Endothelial cell of umbilical vein (primary cell): ENCODE results near the gene EIF2B1. TPM values are rescaled to one million over a fixed set of nuclear protein-coding genes. Genes with fewer than 3 reads are reported as not detected.

Experiments used
- BruUV-seq: library from RNA; stranded (reverse); fragments of 400-500 nt; replicated peaks from 2 replicates; lab custom pipeline; 2021; lab: Mats Ljungman, UMichigan
- CTCF ChIA-PET: fragments of 300-600, 350-600 bp; sonication (Branson Sonifier 250); formaldehyde crosslinking; loops from one replicate; lab custom pipeline; 2021; ENCODE audit warnings: antibody characterized with exemption, inconsistent platforms; lab: Charles Lee
- POLR2A ChIA-PET: fragments of 300-600, 350-600 bp; sonication (Branson Sonifier 250); formaldehyde crosslinking; loops from one replicate; lab custom pipeline; 2021; ENCODE audit warnings: antibody characterized with exemption, inconsistent platforms; lab: Charles Lee
- DNase-seq: peaks from one replicate; pipeline ENCODE4 v3.0.0-alpha.2; 2011; ENCODE audit warnings: low read depth, low spot score
- FAIRE-seq: peaks from 2 replicates; lab custom pipeline; 2011; peaks lifted over from hg19 to GRCh38; lab: Jason Lieb, UNC
- H2AFZ ChIP-seq: 2 replicates; pipeline ENCODE4 v1.6.0; 2012; ENCODE audit warnings: low read depth, low read length, control low read depth, inconsistent platforms
- H3K27ac ChIP-seq: 2 replicates; pipeline ENCODE4 v1.5.1; 2011; ENCODE audit warnings: low read depth, mild to moderate bottlenecking, control low read depth, low read length, moderate library complexity; ENCODE audit not compliant: insufficient read depth
- H3K27me3 ChIP-seq, 2 experiments: 2 replicates each; pipeline versions ENCODE4 v1.6.0 to v1.6.1; 2011; ENCODE audit warnings: low read length in 2 of 2, mixed read lengths in 1 of 2; ENCODE audit not compliant: control insufficient read depth in 2 of 2, insufficient read depth in 2 of 2
- H3K36me3 ChIP-seq, 2 experiments: 2 replicates in 1 of 2; 3 replicates in 1 of 2; pipeline ENCODE4 v1.5.1; 2011; ENCODE audit warnings: low read length in 2 of 2, mild to moderate bottlenecking in 1 of 2, moderate library complexity in 1 of 2; ENCODE audit not compliant: control insufficient read depth in 2 of 2, insufficient read depth in 2 of 2; ENCODE audit errors: extremely low read depth in 1 of 2
- H3K4me1 ChIP-seq: 3 replicates; pipeline ENCODE4 v1.5.1; 2011; ENCODE audit warnings: mild to moderate bottlenecking, low read length; ENCODE audit not compliant: control insufficient read depth, insufficient read depth; ENCODE audit errors: extremely low read depth
- H3K4me2 ChIP-seq: 2 replicates; pipeline ENCODE4 v1.6.1; 2011; ENCODE audit warnings: low read length, control low read depth, mixed read lengths; ENCODE audit not compliant: insufficient read depth
- H3K4me3 ChIP-seq, 3 experiments: fragments of 200-600 bp in 1 of 3; sonication (generic), shearing (Covaris generic) in 1 of 3; replicated peaks in 1 of 3; 2 replicates each; pipeline ENCODE4 v1.5.1; 2011 to 2016; ENCODE audit warnings: control low read depth in 3 of 3, low read length in 3 of 3, mild to moderate bottlenecking in 2 of 3, inconsistent platforms in 1 of 3, low read depth in 1 of 3, moderate library complexity in 1 of 3; ENCODE audit not compliant: insufficient read depth in 1 of 3
- H3K79me2 ChIP-seq: 2 replicates; pipeline ENCODE4 v1.6.0; 2012; ENCODE audit warnings: low read length, inconsistent platforms; ENCODE audit not compliant: control insufficient read depth, insufficient read depth
- H3K9ac ChIP-seq: replicated peaks from 2 replicates; pipeline ENCODE3; 2011; ENCODE audit warnings: low read length, control low read depth; ENCODE audit not compliant: insufficient read depth; ENCODE audit errors: extremely low read depth
- H3K9me1 ChIP-seq: replicated peaks from 3 replicates; pipeline ENCODE4 v1.6.0; 2011; ENCODE audit warnings: mild to moderate bottlenecking, low read length; ENCODE audit not compliant: control insufficient read depth, insufficient read depth; ENCODE audit errors: extremely low read depth
- H3K9me3 ChIP-seq: replicated peaks from 2 replicates; pipeline ENCODE4 v1.5.1; 2012; ENCODE audit warnings: low read length, inconsistent platforms; ENCODE audit not compliant: control insufficient read depth, insufficient read depth
- H4K20me1 ChIP-seq: replicated peaks from 2 replicates; pipeline ENCODE3; 2011; ENCODE audit warnings: mild to moderate bottlenecking, low read length; ENCODE audit not compliant: control insufficient read depth, insufficient read depth; ENCODE audit errors: extremely low read depth
- CTCF ChIP-seq, 2 donors: IDR thresholded peaks; 1 replicate in 1 of 2; 2 replicates in 1 of 2; pipeline ENCODE4 v1.5.1; 2011; ENCODE audit warnings: low read length in 2 of 2, mild to moderate bottlenecking in 2 of 2, moderate library complexity in 2 of 2, control low read depth in 1 of 2, inconsistent platforms in 1 of 2, low read depth in 1 of 2; ENCODE audit not compliant: insufficient read depth in 1 of 2; ENCODE audit errors: extremely low read depth in 1 of 2
- EZH2 ChIP-seq: IDR thresholded peaks from 2 replicates; pipeline ENCODE4 v1.6.1; 2012; ENCODE audit warnings: borderline replicate concordance, low read depth, mild to moderate bottlenecking, moderate library complexity, low read length, inconsistent platforms; ENCODE audit not compliant: severe bottlenecking
- FOS ChIP-seq: IDR thresholded peaks from 2 replicates; pipeline ENCODE4 v1.6.1; 2011; ENCODE audit warnings: mild to moderate bottlenecking, low read length, moderate library complexity, borderline replicate concordance; ENCODE audit not compliant: insufficient read depth
- GATA2 ChIP-seq: IDR thresholded peaks from 2 replicates; pipeline ENCODE4 v1.7.0; 2011; ENCODE audit warnings: low read depth, mild to moderate bottlenecking, moderate library complexity, mixed read lengths, low read length; ENCODE audit not compliant: insufficient read length, insufficient read depth
- JUN ChIP-seq: IDR thresholded peaks from 2 replicates; pipeline ENCODE4 v1.6.1; 2011; ENCODE audit warnings: borderline replicate concordance, low read depth; ENCODE audit not compliant: insufficient read length, insufficient read depth
- MAX ChIP-seq: IDR thresholded peaks from 2 replicates; pipeline ENCODE4 v1.6.1; 2011; ENCODE audit not compliant: insufficient read depth, insufficient read length
- MYC ChIP-seq: IDR thresholded peaks from one replicate; pipeline ENCODE4 v1.6.1; 2011; ENCODE audit warnings: mild to moderate bottlenecking, low read depth, low read length
- POLR2A ChIP-seq: IDR thresholded peaks from 2 replicates; pipeline ENCODE4 v1.6.1; 2012; ENCODE audit warnings: low read depth, mild to moderate bottlenecking, control low read depth, low read length
- POLR2AphosphoS5 ChIP-seq: IDR thresholded peaks from 2 replicates; pipeline ENCODE4 v1.6.1; 2012; ENCODE audit warnings: low read depth, mild to moderate bottlenecking, control low read depth, low read length, moderate library complexity; ENCODE audit not compliant: insufficient read depth
- dilution Hi-C: fragments of 300-500 bp; cut with MboI; formaldehyde crosslinking; loops from one replicate; pipeline ENCODE4 v1.15.0; 2019; ENCODE audit warnings: low sequenced_read_pairs; ENCODE audit not compliant: extremely low pct_ligation_motif_present
- intact Hi-C: fragments of 100-400 bp; cut with micrococcal nuclease; formaldehyde crosslinking; loops from one replicate; pipeline ENCODE4 v1.10.0; 2022
- polyA plus RNA-seq, 4 experiments: library from polyadenylated mRNA; depleted of rRNA in 3 of 4; stranded (reverse) in 3 of 4; unstranded in 1 of 4; fragments of >200 nt; gene quantifications; 2 replicates each; pipeline versions ENCODE4 v1.2.1 to v1.2.3, GENCODE V29; 2011 to 2012; ENCODE audit warnings: missing spikeins in 1 of 4
- total RNA-seq: library from RNA; stranded (reverse); gene quantifications from 2 replicates; pipeline ENCODE4 v1.2.3, GENCODE V29; 2021

EIF2B1 gene
- total and polyA plus RNA-seq, 2 donors (not counting 3 experiments of a cell fraction or from before 2014, with no cell fraction given), result 32.6 to 61.8 TPM

- Histone ChIP-seq H4K20me1 (no peaks in the 10 kb centered on the region), H2AFZ (no peak overlapping the region), H3K4me2 (no peak overlapping the region), H3K36me3 (peaks cover 30 to 33% of the 10 kb centered on the region in 2 experiments), H3K27me3 (no peaks in the 10 kb centered on the region), H3K4me3 (no peak overlapping the region), H3K27ac (no peak overlapping the region), H3K9me1 (no peaks in the 10 kb centered on the region), H3K9me3 (no peaks in the 10 kb centered on the region), H3K79me2 (peaks cover 2% of the 10 kb centered on the region), H3K4me1 (no peaks in the 10 kb centered on the region), H3K9ac (no peak overlapping the region)
- CTCF ChIA-PET, result interaction anchor here (0.6 kb wide), 1 partner anchor 619 kb away, joined by 3 read pairs; no protein-coding TSS in a partner anchor
- dilution Hi-C loops (loop anchor here (10.0 to 25.0 kb wide), 2 partner anchors 226 to 334 kb away; no protein-coding TSS in a partner anchor), intact Hi-C loops (no loop called here)
- DNase-seq (no peak), FAIRE-seq (no peak)
- POLR2A ChIA-PET, result no interaction called here
- BruUV-seq, result TSS peak; percentile 51
- TF ChIP-seq JUN (no peak), POLR2A (no peak), MAX (no peak), MYC (no peak), GATA2 (no peak), EZH2 (no peak), POLR2AphosphoS5 (no peak), FOS (no peak), CTCF (IDR thresholded peaks at IDR 0.05; ENCODE audit: extremely low read depth in 1 of 2, insufficient read depth in 1 of 2, low read depth in 1 of 2, low read length in 2 of 2) (no peak)
These were observed 12.4 kb downstream of the EIF2B1 start for GRCh38 chr12:123621101-123621500.
